Esophagus squamous epithelium (tissue), 5 donors: Measurements from ENCODE around the gene MAPKAP1. TPM values are rescaled to one million over a fixed set of nuclear protein-coding genes. Genes with fewer than 3 reads are reported as not detected.

Source experiments
- DNase-seq: peaks from one replicate; lab custom pipeline; 2025; lab: John Stamatoyannopoulos, UW
- H3K27ac ChIP-seq, 4 donors: fragments of 200-600 bp; sonication (generic); one replicate each; pipeline ENCODE4 v1.5.1; 2016 to 2019; ENCODE audit warnings: mild to moderate bottlenecking in 1 of 4
- H3K27me3 ChIP-seq, 4 donors: fragments of 200-600 bp; sonication (generic); 1 replicate in 3 of 4; 2 replicates in 1 of 4; pipeline versions ENCODE4 v1.5.1 to v1.6.0; 2017 to 2021; ENCODE audit warnings: antibody characterized with exemption in 1 of 4
- H3K36me3 ChIP-seq, 3 donors: fragments of 200-600 bp; sonication (generic); one replicate each; pipeline ENCODE4 v1.5.1; 2016 to 2019
- H3K4me1 ChIP-seq, 3 donors: fragments of 200-600 bp; sonication (generic); one replicate each; pipeline ENCODE4 v1.5.1; 2017 to 2019
- H3K4me3 ChIP-seq, 4 donors: fragments of 200-600 bp; sonication (generic); 1 replicate in 3 of 4; 2 replicates in 1 of 4; pipeline ENCODE4 v1.5.1; 2016 to 2019; ENCODE audit warnings: mild to moderate bottlenecking in 2 of 4, moderate library complexity in 1 of 4
- H3K9me3 ChIP-seq, 3 donors: fragments of 200-600 bp; sonication (generic); one replicate each; pipeline ENCODE4 v1.5.1; 2016 to 2019
- POLR2A ChIP-seq, 4 donors: fragments of 450-650 bp; IDR thresholded peaks; one replicate each; pipeline ENCODE4 v1.6.1; 2017; ENCODE audit warnings: antibody characterized with exemption in 4 of 4, mild to moderate bottlenecking in 4 of 4, moderate library complexity in 3 of 4
- WGBS, 2 donors: methylation state at CpG; one replicate each; pipeline ENCODE4 v1.1.5; 2018; 5-methylcytosine and 5-hydroxymethylcytosine counted together
- intact Hi-C: fragments of 100-400 bp; cut with DNase I; formaldehyde crosslinking; loops from one replicate; pipeline ENCODE4 v1.15.0; 2022
- total RNA-seq, 4 donors: library from RNA; depleted of rRNA; stranded (reverse); fragments of >200 nt; gene quantifications; one replicate each; pipeline ENCODE4 v1.1.0, GENCODE V29; 2016
- TF ChIP-seq, protein P1 (sequence below), 6 experiments: fragments of 450-650 bp in 4 of 6; fragments of 200-600 bp in 2 of 6; sonication (generic) in 2 of 6; IDR thresholded peaks; one replicate each; pipeline ENCODE4 v1.5.1; 2016 to 2019; ENCODE audit warnings: antibody characterized with exemption in 6 of 6, mild to moderate bottlenecking in 4 of 6, moderate library complexity in 4 of 6
- donor health status: DM: yes; HTN: yes; CAD: no.

MAPKAP1 gene
- total RNA-seq, 4 donors from 2014 or later = 59.0 to 87.0 (median 70.9) TPM

- H3K27ac ChIP-seq = no peak overlapping the region
- H3K9me3 ChIP-seq = no peaks in the 10 kb centered on the region
- no peak for TF ChIP-seq POLR2A (IDR thresholded peaks at IDR 0.05)
- TF ChIP-seq, protein P1, sequence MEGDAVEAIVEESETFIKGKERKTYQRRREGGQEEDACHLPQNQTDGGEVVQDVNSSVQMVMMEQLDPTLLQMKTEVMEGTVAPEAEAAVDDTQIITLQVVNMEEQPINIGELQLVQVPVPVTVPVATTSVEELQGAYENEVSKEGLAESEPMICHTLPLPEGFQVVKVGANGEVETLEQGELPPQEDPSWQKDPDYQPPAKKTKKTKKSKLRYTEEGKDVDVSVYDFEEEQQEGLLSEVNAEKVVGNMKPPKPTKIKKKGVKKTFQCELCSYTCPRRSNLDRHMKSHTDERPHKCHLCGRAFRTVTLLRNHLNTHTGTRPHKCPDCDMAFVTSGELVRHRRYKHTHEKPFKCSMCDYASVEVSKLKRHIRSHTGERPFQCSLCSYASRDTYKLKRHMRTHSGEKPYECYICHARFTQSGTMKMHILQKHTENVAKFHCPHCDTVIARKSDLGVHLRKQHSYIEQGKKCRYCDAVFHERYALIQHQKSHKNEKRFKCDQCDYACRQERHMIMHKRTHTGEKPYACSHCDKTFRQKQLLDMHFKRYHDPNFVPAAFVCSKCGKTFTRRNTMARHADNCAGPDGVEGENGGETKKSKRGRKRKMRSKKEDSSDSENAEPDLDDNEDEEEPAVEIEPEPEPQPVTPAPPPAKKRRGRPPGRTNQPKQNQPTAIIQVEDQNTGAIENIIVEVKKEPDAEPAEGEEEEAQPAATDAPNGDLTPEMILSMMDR (IDR thresholded peaks at IDR 0.05) = no peak
- intact Hi-C loops = no loop called here
- no peak for DNase-seq
- H3K27me3 ChIP-seq = no peaks in the 10 kb centered on the region
- no peaks in the 10 kb centered on the region for H3K36me3 ChIP-seq
- 85 to 88% methylated on average over 10 of the region's 10 CpGs for WGBS, 2 donors
- H3K4me1 ChIP-seq = peaks cover 15 to 52% (median 16%) of the 10 kb centered on the region in 3 donors
- H3K4me3 ChIP-seq = no peak overlapping the region
Measured at GRCh38 chr9:125532812-125533594, 174.0 kb downstream of the MAPKAP1 start.

- WGBS, 2 donors = 69 to 73% methylated on average over 3 of the region's 3 CpGs
- no peak for DNase-seq
- Histone ChIP-seq H3K9me3 (no peaks in the 10 kb centered on the region), H3K4me3 (no peak overlapping the region), H3K4me1 (peaks cover 10 to 46% (median 12%) of the 10 kb centered on the region in 3 donors), H3K27me3 (no peaks in the 10 kb centered on the region), H3K36me3 (no peaks in the 10 kb centered on the region), H3K27ac (no peak overlapping the region)
- TF ChIP-seq, protein P1 (IDR thresholded peaks at IDR 0.05) = no peak
- no peak for TF ChIP-seq POLR2A (IDR thresholded peaks at IDR 0.05)
- intact Hi-C loops = no loop called here
Measured at GRCh38 chr9:125532412-125532811, 174.6 kb downstream of the MAPKAP1 start.

- no peaks in the 10 kb centered on the region for H3K9me3 ChIP-seq
- no peaks in the 10 kb centered on the region for H3K36me3 ChIP-seq
- H3K4me3 ChIP-seq = no peak overlapping the region
- peaks cover 0 to 37% (median 3%) of the 10 kb centered on the region in 3 donors for H3K4me1 ChIP-seq
- intact Hi-C loops = no loop called here
- H3K27ac ChIP-seq = peak overlapping the region in 1 of 4 donors; percentile 21
- WGBS, 2 donors = 75 to 85% methylated on average over 5 of the region's 5 CpGs
- no peak for TF ChIP-seq POLR2A (IDR thresholded peaks at IDR 0.05)
- TF ChIP-seq, protein P1 (IDR thresholded peaks at IDR 0.05) = no peak
- no peak for DNase-seq
- H3K27me3 ChIP-seq = no peaks in the 10 kb centered on the region
Measured at GRCh38 chr9:125529589-125530515, 177.2 kb downstream of the MAPKAP1 start.

DNA sequence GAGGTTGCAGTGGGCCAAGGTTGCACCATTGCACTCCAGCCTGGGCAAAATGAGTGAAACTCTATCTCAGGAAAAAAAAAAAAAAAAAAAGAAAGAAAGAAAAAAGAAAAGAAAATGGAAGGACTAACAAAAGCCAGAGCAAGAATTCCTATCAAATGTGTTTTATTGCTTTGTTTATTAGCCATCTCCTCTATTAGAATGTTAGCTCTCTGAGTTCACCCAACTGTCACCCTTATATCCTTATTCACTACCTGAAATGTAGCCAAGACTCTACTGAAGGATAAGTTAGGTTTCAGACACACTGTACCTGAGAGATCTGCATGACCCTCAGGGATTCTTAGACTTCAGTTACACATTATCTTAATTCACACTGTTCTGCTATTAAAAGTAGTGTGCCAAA is 177.9 kb downstream of the MAPKAP1 start:
- no peaks in the 10 kb centered on the region for H3K27me3 ChIP-seq
- peaks cover 0 to 37% (median 3%) of the 10 kb centered on the region in 3 donors for H3K4me1 ChIP-seq
- TF ChIP-seq POLR2A (IDR thresholded peaks at IDR 0.05) = no peak
- TF ChIP-seq, protein P1 (IDR thresholded peaks at IDR 0.05) = no peak
- H3K4me3 ChIP-seq = no peak overlapping the region
- no peaks in the 10 kb centered on the region for H3K36me3 ChIP-seq
- intact Hi-C loops = no loop called here
- H3K27ac ChIP-seq = no peak overlapping the region
- no peak for DNase-seq
- no peaks in the 10 kb centered on the region for H3K9me3 ChIP-seq
